HepG2 (cell line): ENCODE results near the gene ZFP36L2. TPM values are rescaled to one million over a fixed set of nuclear protein-coding genes. Genes with fewer than 3 reads are reported as not detected.
A peak's percentile ranks its signal among the peaks of the same experiment; 100 is the strongest.

ENCODE experiments used
- ADNP ChIP-seq: sonication (generic); formaldehyde crosslinking; IDR thresholded peaks from 2 replicates; pipeline ENCODE4 v1.4.0; 2020; ENCODE audit warnings: missing genetic modification reagents
- ARID4A ChIP-seq: sonication (generic); formaldehyde crosslinking; IDR thresholded peaks from 2 replicates; pipeline ENCODE4 v1.5.0; 2020; ENCODE audit warnings: mild to moderate bottlenecking, missing genetic modification reagents, borderline replicate concordance
- ESRRA ChIP-seq: sonication (generic); formaldehyde crosslinking; IDR thresholded peaks from 2 replicates; pipeline ENCODE4 v1.5.1; 2020; ENCODE audit warnings: mild to moderate bottlenecking, low read depth, missing genetic modification reagents
- FOXA1 ChIP-seq, 2 experiments: fragments of 450-650 bp in 1 of 2; sonication (generic) in 1 of 2; formaldehyde crosslinking in 1 of 2; IDR thresholded peaks; 2 replicates each; pipeline versions ENCODE4 v1.4.0 to v1.6.1; 2016 to 2020; ENCODE audit warnings: missing genetic modification reagents in 1 of 2
- HDAC6 ChIP-seq: fragments of 200-600 bp; sonication (generic); IDR thresholded peaks from 2 replicates; pipeline ENCODE4 v1.7.0; 2017; ENCODE audit warnings: mild to moderate bottlenecking, antibody characterized with exemption, low read length, low read depth
- HIC2 ChIP-seq: sonication (generic); formaldehyde crosslinking; IDR thresholded peaks from 2 replicates; pipeline ENCODE4 v1.9.0; 2022; ENCODE audit warnings: low read depth, missing genetic modification reagents
- HMGXB4 ChIP-seq, 2 experiments: sonication (generic) in 1 of 2; formaldehyde crosslinking in 1 of 2; IDR thresholded peaks; 2 replicates each; pipeline versions ENCODE4 v1.4.0 to v1.6.1; 2018 to 2020; ENCODE audit warnings: missing genetic modification reagents in 2 of 2, borderline replicate concordance in 1 of 2, low read depth in 1 of 2, mild to moderate bottlenecking in 1 of 2, missing biosample characterization in 1 of 2
- MED8 ChIP-seq: sonication (generic); formaldehyde crosslinking; IDR thresholded peaks from 2 replicates; pipeline ENCODE4 v1.8.1; 2023; ENCODE audit warnings: mild to moderate bottlenecking, missing genetic modification reagents; ENCODE audit not compliant: insufficient replicate concordance
- NONO ChIP-seq, 2 experiments: fragments of 450-650 bp in 1 of 2; sonication (generic) in 1 of 2; formaldehyde crosslinking in 1 of 2; IDR thresholded peaks in 1 of 2; conservative IDR thresholded peaks in 1 of 2; 2 replicates each; pipeline versions ENCODE4 v1.6.1 to v1.8.0; 2017 to 2022; ENCODE audit warnings: mild to moderate bottlenecking in 1 of 2, missing genetic modification reagents in 1 of 2, moderate library complexity in 1 of 2
- ONECUT2 ChIP-seq: sonication (generic); formaldehyde crosslinking; IDR thresholded peaks from 2 replicates; pipeline ENCODE4 v1.4.0; 2020; ENCODE audit warnings: missing genetic modification reagents
- TBP ChIP-seq: sonication (generic); formaldehyde crosslinking; IDR thresholded peaks from 2 replicates; pipeline ENCODE4 v1.5.0; 2020; ENCODE audit warnings: missing genetic modification reagents
- TCF7 ChIP-seq: sonication (generic); IDR thresholded peaks from 2 replicates; pipeline ENCODE4 v1.6.1; 2016; ENCODE audit warnings: antibody characterized with exemption, low read depth
- ZBTB43 ChIP-seq: sonication (generic); formaldehyde crosslinking; conservative IDR thresholded peaks from 2 replicates; pipeline ENCODE4 v1.4.0; 2020; ENCODE audit warnings: missing genetic modification reagents
- ZNF10 ChIP-seq: sonication (generic); formaldehyde crosslinking; IDR thresholded peaks from 2 replicates; pipeline ENCODE4 v1.4.0; 2020; ENCODE audit warnings: mild to moderate bottlenecking, low read depth, missing genetic modification reagents, borderline replicate concordance
- ZNF101 ChIP-seq: sonication (generic); formaldehyde crosslinking; IDR thresholded peaks from 2 replicates; pipeline ENCODE4 v1.4.0; 2020; ENCODE audit warnings: mild to moderate bottlenecking, low read depth, missing genetic modification reagents, borderline replicate concordance
- ZNF224 ChIP-seq: sonication (generic); formaldehyde crosslinking; IDR thresholded peaks from 2 replicates; pipeline ENCODE4 v1.5.0; 2020; ENCODE audit warnings: mild to moderate bottlenecking, missing genetic modification reagents
- ZNF615 ChIP-seq: sonication (generic); formaldehyde crosslinking; IDR thresholded peaks from 2 replicates; pipeline ENCODE4 v1.5.0; 2020; ENCODE audit warnings: mild to moderate bottlenecking, missing genetic modification reagents, borderline replicate concordance
- polyA plus RNA-seq, 8 experiments: library from polyadenylated mRNA; depleted of rRNA in 3 of 8; stranded (reverse) in 7 of 8; unstranded in 1 of 8; fragments of >200 nt; fragmentation: Illumina TruSeq in 4 of 8; extraction: Trizol in 4 of 8; gene quantifications; 2 replicates each; pipeline versions ENCODE4 v1.2.1 to v1.2.3, GENCODE V29; 2011 to 2016; ENCODE audit warnings: low read depth in 4 of 8, missing spikeins in 1 of 8, mixed read lengths in 1 of 8; ENCODE audit not compliant: insufficient read depth in 1 of 8
- total RNA-seq, 5 experiments: library from RNA; depleted of rRNA; stranded (reverse); fragments of >200 nt; fragmentation: Illumina TruSeq; extraction: Trizol; gene quantifications; 2 replicates each; pipeline ENCODE4 v1.2.3, GENCODE V29; 2016; ENCODE audit warnings: low read depth in 1 of 5
- TF ChIP-seq, protein P1 (sequence below): sonication (generic); formaldehyde crosslinking; IDR thresholded peaks from 2 replicates; pipeline ENCODE4 v1.8.1; 2023; ENCODE audit warnings: mild to moderate bottlenecking, missing genetic modification reagents

ZFP36L2 gene
- total and polyA plus RNA-seq, 2 of the 13 experiments (the other 11 are each of a cell fraction or from before 2014, with no cell fraction given) = 11.2 to 21.8 TPM

GRCh38 chr2:43218702-43219382 is 7.6 kb downstream of the ZFP36L2 start (continued):
- TF ChIP-seq TCF7 = peak; percentile 20; the same call in 1 of the 2 replicates
- peak; percentile 81 for TF ChIP-seq HIC2 (CRISPR knock-in tag)
- TF ChIP-seq MED8 (CRISPR knock-in tag) = no peak
- no peak for TF ChIP-seq ZNF101 (CRISPR knock-in tag)
- TF ChIP-seq ONECUT2 = no peak
- no peak for TF ChIP-seq HDAC6
- TF ChIP-seq ZBTB43 (CRISPR knock-in tag) = peak; percentile 84
- no peak for TF ChIP-seq ZNF10 (CRISPR knock-in tag)
- no peak for TF ChIP-seq ZNF224 (CRISPR knock-in tag)
- TF ChIP-seq TBP = no peak
- TF ChIP-seq HMGXB4 (CRISPR knock-in tag; IDR thresholded peaks at IDR 0.05; ENCODE audit: borderline replicate concordance in 1 of 2, low read depth in 1 of 2) = peak in 1 of 2 experiments; percentile 36; a peak in 1 of 4 replicates
- TF ChIP-seq NONO (IDR thresholded peaks at IDR 0.05) = no peak
- TF ChIP-seq NONO (CRISPR knock-in tag; conservative IDR thresholded peaks at IDR 0.05) = no peak
- TF ChIP-seq ESRRA = no peak
- no peak for TF ChIP-seq ZNF615 (CRISPR knock-in tag)
- no peak for TF ChIP-seq ADNP (CRISPR knock-in tag)
- TF ChIP-seq, protein P1, sequence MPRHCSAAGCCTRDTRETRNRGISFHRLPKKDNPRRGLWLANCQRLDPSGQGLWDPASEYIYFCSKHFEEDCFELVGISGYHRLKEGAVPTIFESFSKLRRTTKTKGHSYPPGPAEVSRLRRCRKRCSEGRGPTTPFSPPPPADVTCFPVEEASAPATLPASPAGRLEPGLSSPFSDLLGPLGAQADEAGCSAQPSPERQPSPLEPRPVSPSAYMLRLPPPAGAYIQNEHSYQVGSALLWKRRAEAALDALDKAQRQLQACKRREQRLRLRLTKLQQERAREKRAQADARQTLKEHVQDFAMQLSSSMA (CRISPR knock-in tag) = no peak
- TF ChIP-seq FOXA1 (IDR thresholded peaks at IDR 0.05) = no peak
- no peak for TF ChIP-seq FOXA1 (CRISPR knock-in tag; IDR thresholded peaks at IDR 0.05)
- TF ChIP-seq ARID4A = no peak
